SIG-M5 treated with dmso at 0.1 percent for 504 hours (cell line): ENCODE measurements around the gene SLC4A5.
"Not testable (repeated sequence)": the region's sequence is repeated elsewhere in the genome, so short reads cannot be mapped to it uniquely, and the experiment has no call there.

ENCODE experiments used
- DNase-seq: peaks from one replicate; lab custom pipeline; 2025; ENCODE audit not compliant: unreplicated experiment; lab: John Stamatoyannopoulos, UW

The SLC4A5 gene

GRCh38 chr2:74205113-74205512 is 138.1 kb downstream of the SLC4A5 start:
- DNase-seq: no peak

- no peak for DNase-seq
These were observed 138.8 kb downstream of the SLC4A5 start for GRCh38 chr2:74204436-74204835.

- DNase-seq: peak; percentile 45
These were observed 141.6 kb downstream of the SLC4A5 start for GRCh38 chr2:74201596-74201995.

- DNase-seq: no peak
These were observed 142.0 kb downstream of the SLC4A5 start for GRCh38 chr2:74201196-74201595.

- DNase-seq: no peak
These were observed 143.3 kb downstream of the SLC4A5 start for GRCh38 chr2:74199871-74200305.

GRCh38 chr2:74199275-74199701 is 143.9 kb downstream of the SLC4A5 start:
- DNase-seq: peak; percentile 69

GRCh38 chr2:74198461-74199274 is 144.5 kb downstream of the SLC4A5 start, which contains the start of gene MTHFD2:
Gene MTHFD2 (plus strand): TSS chr2:74198615. CDS start chr2:74198642, 27 bp downstream.
- peak; percentile 98 for DNase-seq

- DNase-seq: no peak
These were observed 145.2 kb downstream of the SLC4A5 start for GRCh38 chr2:74198023-74198460.

GRCh38 chr2:74197049-74197448 is 146.2 kb downstream of the SLC4A5 start:
- no peak for DNase-seq

GRCh38 chr2:74194799-74195198 is 148.4 kb downstream of the SLC4A5 start:
- DNase-seq: no peak

GRCh38 chr2:74191596-74192380 is 151.4 kb downstream of the SLC4A5 start:
- no peak for DNase-seq

GRCh38 chr2:74188696-74189095 is 154.5 kb downstream of the SLC4A5 start:
- DNase-seq: no peak

GRCh38 chr2:74188018-74188601 is 155.1 kb downstream of the SLC4A5 start:
- no peak for DNase-seq

GRCh38 chr2:74186706-74187105 is 156.5 kb downstream of the SLC4A5 start:
- not testable (repeated sequence) for DNase-seq

GRCh38 chr2:74186038-74186437 is 157.2 kb downstream of the SLC4A5 start:
- peak; percentile 97 for DNase-seq

- DNase-seq: no peak
These were observed 159.3 kb downstream of the SLC4A5 start for GRCh38 chr2:74183878-74184277.

GRCh38 chr2:74181739-74182138 is 161.5 kb downstream of the SLC4A5 start:
- peak; percentile 99 for DNase-seq

- DNase-seq: no peak
These were observed 164.0 kb downstream of the SLC4A5 start for GRCh38 chr2:74179063-74179865.

- DNase-seq: peak; percentile 99
These were observed 164.8 kb downstream of the SLC4A5 start, which contains the start of gene MOB1A for GRCh38 chr2:74178211-74179062. Gene MOB1A (minus strand): TSS chr2:74178879. CDS start chr2:74178674, 205 bp downstream.

- DNase-seq: no peak
These were observed 165.5 kb downstream of the SLC4A5 start for GRCh38 chr2:74177696-74178095.
